Lower leg skin (tissue), 4 donors: Measurements from ENCODE around the gene TSC22D3. TPM values are rescaled to one million over a fixed set of nuclear protein-coding genes. Genes with fewer than 3 reads are reported as not detected.

Experiments used
- DNase-seq, 2 donors: peaks; one replicate each; pipeline ENCODE4 v3.0.0-alpha.2; 2019; ENCODE audit warnings: low spot score in 2 of 2
- H3K4me3 ChIP-seq: fragments of 200-600 bp; sonication (generic); 2 replicates; pipeline ENCODE4 v1.5.1; 2017; ENCODE audit warnings: mild to moderate bottlenecking, low read depth; ENCODE audit not compliant: poor library complexity, severe bottlenecking
- CTCF ChIP-seq, 3 donors: fragments of 450-650 bp; IDR thresholded peaks; one replicate each; pipeline ENCODE4 v1.5.1; 2016; ENCODE audit warnings: antibody characterized with exemption in 3 of 3, mild to moderate bottlenecking in 3 of 3, moderate library complexity in 2 of 3
- POLR2A ChIP-seq, 2 donors: fragments of 450-650 bp; IDR thresholded peaks; one replicate each; pipeline ENCODE4 v1.6.1; 2016 to 2017; ENCODE audit warnings: antibody characterized with exemption in 2 of 2, mild to moderate bottlenecking in 1 of 2, moderate library complexity in 1 of 2
- WGBS, 2 donors: methylation state at CpG; one replicate each; pipeline ENCODE4 v1.1.5; 2018; 5-methylcytosine and 5-hydroxymethylcytosine counted together
- intact Hi-C: fragments of 100-400 bp; cut with DNase I; formaldehyde crosslinking; loops from one replicate; pipeline ENCODE4 v1.15.0; 2023; ENCODE audit warnings: low total_unique reads
- total RNA-seq, 4 donors: library from RNA; depleted of rRNA; stranded (reverse); fragments of >200 nt; gene quantifications; one replicate each; pipeline ENCODE4 v1.1.0, GENCODE V29; 2016

Gene TSC22D3
- total RNA-seq, 4 donors from 2014 or later = 474 to 1,005 (median 756) TPM

DNA sequence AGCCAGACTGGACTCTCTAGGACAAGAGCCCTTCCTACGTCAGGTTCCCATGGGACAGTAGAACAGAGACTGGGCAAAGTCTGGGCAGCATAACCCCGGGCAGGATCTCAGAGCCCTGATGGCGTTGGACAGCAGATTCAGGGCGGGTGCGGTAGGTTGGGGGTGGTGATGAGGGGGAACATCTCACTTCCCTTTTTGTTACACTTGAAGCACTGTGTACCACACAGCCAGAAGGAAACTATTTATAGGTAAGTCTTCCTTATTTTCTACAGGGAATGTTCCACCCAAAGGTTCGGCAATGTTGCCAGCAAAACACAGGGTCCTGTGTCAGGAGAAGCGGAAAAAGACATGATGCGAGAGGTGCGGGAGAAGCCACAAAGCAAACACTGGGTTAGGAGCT is 54.3 kb downstream of the TSC22D3 start:
- no peak for DNase-seq
- H3K4me3 ChIP-seq = no peak overlapping the region
- intact Hi-C loops = no loop called here
- WGBS, 2 donors = 56 to 74% methylated on average over 9 of the region's 9 CpGs
- TF ChIP-seq POLR2A (IDR thresholded peaks at IDR 0.05) (no peak), CTCF (IDR thresholded peaks at IDR 0.05) (no peak)

DNA sequence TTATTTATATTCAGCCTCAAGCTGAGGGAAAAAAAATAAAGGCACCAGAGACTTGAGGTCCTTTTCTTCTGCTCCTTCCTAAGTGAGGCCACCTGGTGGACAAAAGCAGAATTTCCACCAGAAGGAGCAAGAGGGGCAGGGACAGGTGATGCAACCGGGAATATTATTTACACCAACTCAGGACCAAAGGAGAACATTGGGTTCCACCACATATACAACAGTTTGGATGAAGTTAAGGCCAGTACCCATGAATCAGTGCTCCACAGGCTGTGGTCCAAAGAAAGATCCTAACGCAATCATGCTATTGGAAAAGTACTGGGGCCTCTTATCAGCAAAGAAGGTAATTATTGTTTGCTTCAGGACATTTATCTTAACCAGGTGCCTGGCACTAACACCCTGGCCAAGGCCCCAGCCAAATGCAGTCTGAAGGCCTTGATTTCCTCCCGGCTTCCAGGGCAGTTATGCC is 57.4 kb downstream of the TSC22D3 start:
- TF ChIP-seq POLR2A (IDR thresholded peaks at IDR 0.05) (no peak), CTCF (IDR thresholded peaks at IDR 0.05) (peak in 2 of 3 donors; percentile 40 to 76)
- H3K4me3 ChIP-seq = no peak overlapping the region
- intact Hi-C loops = no loop called here
- DNase-seq = peak; percentile 88 to 95
- WGBS, 2 donors = 28 to 32% methylated on average over 3 of the region's 3 CpGs

- DNase-seq = peak; percentile 92 to 98
- H3K4me3 ChIP-seq = peak overlapping the region; percentile 78
- TF ChIP-seq POLR2A (IDR thresholded peaks at IDR 0.05) (peak in 1 of 2 donors; percentile 95), CTCF (IDR thresholded peaks at IDR 0.05) (no peak)
- 5 to 31% methylated on average over 23 to 29 of the region's 29 CpGs for WGBS, 2 donors
- intact Hi-C loops = no loop called here
These were observed 58.5 kb downstream of the TSC22D3 start for GRCh38 chrX:107716816-107717700.

DNA sequence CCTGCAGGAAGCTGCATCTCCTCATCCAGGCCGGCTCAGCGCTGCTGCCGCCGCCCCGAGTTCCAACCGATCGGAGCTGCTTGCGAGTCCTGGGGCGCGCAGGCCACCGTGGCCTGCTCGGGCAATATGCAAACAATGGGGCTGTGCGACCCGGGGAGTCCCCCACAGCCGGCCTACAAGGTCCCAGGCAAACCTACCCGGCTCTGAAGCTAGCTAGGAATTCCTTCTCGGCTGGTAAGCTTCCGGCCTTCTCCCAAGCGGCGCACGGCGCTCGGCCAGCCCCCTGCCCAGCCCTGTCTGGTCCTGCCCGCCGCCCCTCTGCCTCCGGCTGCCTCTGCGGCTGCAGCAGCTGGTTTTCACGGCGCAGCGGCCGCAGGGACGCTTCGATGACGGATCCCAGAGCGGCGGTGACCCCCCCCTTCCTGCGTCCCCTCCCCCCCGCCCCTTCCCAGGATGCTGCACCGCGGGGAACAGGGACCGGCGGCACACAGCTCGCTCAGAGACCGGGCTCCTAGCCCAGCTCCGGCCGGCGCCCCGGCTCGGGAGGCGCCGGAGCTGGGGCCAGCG is 59.4 kb downstream of the TSC22D3 start:
- intact Hi-C loops = no loop called here
- TF ChIP-seq POLR2A (IDR thresholded peaks at IDR 0.05) = no peak
- TF ChIP-seq CTCF (IDR thresholded peaks at IDR 0.05) = no peak
- H3K4me3 ChIP-seq = peak overlapping the region; percentile 78
- WGBS, 2 donors = 0 to 34% methylated on average over 3 to 30 of the region's 52 CpGs
- DNase-seq = peak in 1 of 2 donors; percentile 85

DNA sequence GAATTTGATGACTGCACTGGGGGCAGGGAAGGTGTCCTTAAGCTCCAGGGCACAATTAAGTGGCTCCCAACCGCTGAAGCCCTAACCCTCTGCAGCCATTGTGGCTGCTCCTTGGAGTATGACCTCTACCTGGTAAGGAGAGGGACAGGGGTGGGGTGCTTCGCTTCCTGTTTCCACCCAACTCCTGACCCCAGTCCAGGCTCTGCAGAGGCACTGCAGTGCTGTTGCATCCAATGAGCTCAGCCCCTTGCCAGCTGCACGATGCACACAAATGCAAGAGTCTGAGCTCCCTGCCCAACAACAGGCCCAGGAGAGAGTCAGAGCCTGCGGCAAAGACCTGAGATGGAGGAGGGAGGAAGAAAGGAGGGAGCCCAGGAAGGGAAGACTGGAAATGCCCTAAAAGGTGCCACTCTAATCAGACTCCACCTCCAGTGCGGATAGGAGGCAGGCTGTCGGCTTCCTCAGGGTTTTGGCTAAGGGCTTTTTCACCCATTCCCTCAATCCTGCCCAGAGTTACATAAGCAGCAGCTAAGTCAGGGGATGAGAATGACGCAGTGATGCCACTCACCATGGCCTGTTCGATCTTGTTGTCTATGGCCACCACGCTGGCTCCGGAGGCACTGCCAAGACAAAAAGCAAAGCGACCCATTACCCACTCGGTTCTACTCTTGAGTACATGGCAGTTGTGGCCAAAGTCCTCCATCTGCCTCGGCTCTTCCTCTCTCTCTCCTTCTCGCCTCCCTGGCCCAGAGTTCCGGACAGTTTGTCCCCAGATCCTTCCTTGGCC is 60.1 kb downstream of the TSC22D3 start:
- WGBS, 2 donors = 12 to 54% methylated on average over 11 to 15 of the region's 15 CpGs
- intact Hi-C loops = no loop called here
- no peak for TF ChIP-seq CTCF (IDR thresholded peaks at IDR 0.05)
- TF ChIP-seq POLR2A (IDR thresholded peaks at IDR 0.05) = no peak
- peak in 1 of 2 donors; percentile 81 for DNase-seq
- H3K4me3 ChIP-seq = peak overlapping the region; percentile 78
